GM21528 (cell line): Measurements from ENCODE around the gene NRDC.

Experiments
- ATAC-seq: cut with Tn5 transposase; IDR thresholded peaks from one replicate; pipeline ENCODE4 v1.9.1; 2021; ENCODE audit warnings: mild to moderate bottlenecking, moderate library complexity; ENCODE audit not compliant: unreplicated experiment, low FRiP score

The NRDC gene

GRCh38 chr1:51784997-51785421, 93.5 kb downstream of the NRDC start:
- ATAC-seq = no peak

GRCh38 chr1:51780927-51781326, 97.6 kb downstream of the NRDC start:
- ATAC-seq = no peak

- no peak for ATAC-seq
Measured at GRCh38 chr1:51776408-51776807, 102.1 kb downstream of the NRDC start.

GRCh38 chr1:51768971-51769588, 109.4 kb downstream of the NRDC start:
- no peak for ATAC-seq

- no peak for ATAC-seq
Measured at GRCh38 chr1:51761351-51761750, 117.2 kb downstream of the NRDC start.

- ATAC-seq = no peak
Measured at GRCh38 chr1:51760872-51761271, 117.7 kb downstream of the NRDC start.

- no peak for ATAC-seq
Measured at GRCh38 chr1:51758310-51758709, 120.2 kb downstream of the NRDC start.

GRCh38 chr1:51756290-51756689, 122.2 kb downstream of the NRDC start:
- no peak for ATAC-seq

GRCh38 chr1:51755437-51755836, 123.1 kb downstream of the NRDC start:
- ATAC-seq = no peak

GRCh38 chr1:51754666-51755065, 123.9 kb downstream of the NRDC start:
- no peak for ATAC-seq

- ATAC-seq = no peak
Measured at GRCh38 chr1:51753969-51754368, 124.6 kb downstream of the NRDC start.

- no peak for ATAC-seq
Measured at GRCh38 chr1:51752073-51752948, 126.2 kb downstream of the NRDC start.

- no peak for ATAC-seq
Measured at GRCh38 chr1:51750729-51751128, 127.8 kb downstream of the NRDC start.

- no peak for ATAC-seq
Measured at GRCh38 chr1:51750218-51750617, 128.3 kb downstream of the NRDC start.

GRCh38 chr1:51749151-51749550, 129.4 kb downstream of the NRDC start:
- no peak for ATAC-seq

- ATAC-seq = no peak
Measured at GRCh38 chr1:51745304-51745570, 133.3 kb downstream of the NRDC start.

- no peak for ATAC-seq
Measured at GRCh38 chr1:51744506-51745303, 133.8 kb downstream of the NRDC start.

GRCh38 chr1:51741121-51741681, 137.3 kb downstream of the NRDC start:
- no peak for ATAC-seq

- ATAC-seq = no peak
Measured at GRCh38 chr1:51740652-51741051, 137.9 kb downstream of the NRDC start.
